HCT116 (cell line): ENCODE data around the gene BCAP31. TPM values are rescaled to one million over a fixed set of nuclear protein-coding genes. Genes with fewer than 3 reads are reported as not detected.

Experiments used
- ATAC-seq: fragments of 200-7000 bp; cut with Tn5 transposase; 2 replicates; pipeline ENCODE4 v1.9.1; 2020; ENCODE audit warnings: mild to moderate bottlenecking, moderate library complexity
- BruUV-seq: library from RNA; stranded (reverse); fragments of 400-500 nt; replicated peaks from 2 replicates; lab custom pipeline; 2021; lab: Mats Ljungman, UMichigan
- CTCF ChIA-PET: fragments of 300-600 bp; sonication (Branson Sonifier 250); formaldehyde crosslinking; loops from one replicate; lab custom pipeline; 2021; ENCODE audit warnings: antibody characterized with exemption; lab: Charles Lee
- POLR2A ChIA-PET: fragments of 300-600, 350-600 bp; sonication (Branson Sonifier 250); formaldehyde crosslinking; loops from one replicate; lab custom pipeline; 2021; ENCODE audit warnings: antibody characterized with exemption; lab: Charles Lee
- RAD21 ChIA-PET, 2 experiments: fragments of 300-600 bp; sonication (Branson Sonifier 250); formaldehyde crosslinking; loops; one replicate each; lab custom pipeline; 2023; ENCODE audit warnings: low total read pairs in 2 of 2; ENCODE audit not compliant: uncharacterized antibody in 2 of 2, unreplicated experiment in 2 of 2, low non-redundant PET in 1 of 2; lab: Charles Lee
- DNase-seq: peaks from one replicate; pipeline ENCODE4 v3.0.0-alpha.2; 2010; ENCODE audit warnings: low read depth, low spot score
- H2AFZ ChIP-seq: fragments of 200-600 bp; shearing (Covaris generic), sonication (generic); 2 replicates; pipeline ENCODE4 v1.6.1; 2017; ENCODE audit warnings: low read depth, mixed run types, mixed read lengths, antibody characterized with exemption, low read length; ENCODE audit not compliant: poor library complexity, severe bottlenecking
- H3K27ac ChIP-seq: 2 replicates; pipeline ENCODE4 v1.5.1; 2012; ENCODE audit warnings: low read depth, low read length
- H3K27me3 ChIP-seq: fragments of 200-600 bp; sonication (generic); 2 replicates; pipeline ENCODE4 v1.6.1; 2016; ENCODE audit warnings: mixed run types, low read length, mixed read lengths; ENCODE audit not compliant: insufficient read depth
- H3K36me3 ChIP-seq, 2 experiments: fragments of 200-500 bp in 1 of 2; fragments of 200-600 bp in 1 of 2; sonication (Bioruptor generic) in 1 of 2; sonication (generic) in 1 of 2; 2 replicates each; pipeline versions ENCODE4 v1.5.1 to v1.6.1; 2014 to 2016; ENCODE audit warnings: low read length in 2 of 2, inconsistent platforms in 1 of 2, mixed read lengths in 1 of 2, mixed run types in 1 of 2; ENCODE audit not compliant: insufficient read depth in 2 of 2, control insufficient read depth in 1 of 2
- H3K4me1 ChIP-seq, 2 experiments: fragments of 200-600 bp in 1 of 2; sonication (generic) in 1 of 2; 2 replicates each; pipeline versions ENCODE4 v1.5.1 to v1.6.1; 2012 to 2017; ENCODE audit warnings: low read length in 2 of 2, inconsistent platforms in 1 of 2, mild to moderate bottlenecking in 1 of 2, mixed read lengths in 1 of 2, mixed run types in 1 of 2, moderate library complexity in 1 of 2; ENCODE audit not compliant: insufficient read depth in 2 of 2, control insufficient read depth in 1 of 2
- H3K4me2 ChIP-seq: fragments of 200-600 bp; sonication (generic); 2 replicates; pipeline ENCODE4 v1.6.1; 2017; ENCODE audit warnings: mixed run types, low read length, mixed read lengths
- H3K4me3 ChIP-seq, 2 experiments: fragments of 200-600 bp in 1 of 2; sonication (generic) in 1 of 2; replicated peaks in 1 of 2; 2 replicates each; pipeline ENCODE4 v1.5.1; 2011 to 2016; ENCODE audit warnings: low read length in 2 of 2, control low read depth in 1 of 2, low read depth in 1 of 2, mild to moderate bottlenecking in 1 of 2, mixed read lengths in 1 of 2, mixed run types in 1 of 2
- H3K79me2 ChIP-seq: fragments of 200-600 bp; sonication (generic); 2 replicates; pipeline ENCODE4 v1.6.1; 2017; ENCODE audit warnings: mild to moderate bottlenecking, mixed run types, low read length, moderate library complexity, mixed read lengths; ENCODE audit not compliant: insufficient read depth
- H3K9ac ChIP-seq: fragments of 200-600 bp; sonication (generic); 2 replicates; pipeline ENCODE4 v1.6.1; 2016; ENCODE audit warnings: low read length, mixed read lengths
- H3K9me2 ChIP-seq: fragments of 200-600 bp; sonication (generic), shearing (Covaris generic); 2 replicates; pipeline ENCODE4 v1.6.1; 2017; ENCODE audit warnings: mixed run types, mild to moderate bottlenecking, moderate library complexity; ENCODE audit not compliant: insufficient read depth
- H3K9me3 ChIP-seq, 2 experiments: fragments of 200-500 bp in 1 of 2; fragments of 200-600 bp in 1 of 2; sonication (Bioruptor generic) in 1 of 2; sonication (generic) in 1 of 2; 2 replicates each; pipeline ENCODE4 v1.6.1; 2014 to 2017; ENCODE audit warnings: low read length in 2 of 2, mixed read lengths in 2 of 2, inconsistent platforms in 1 of 2, low read depth in 1 of 2, mild to moderate bottlenecking in 1 of 2, mixed run types in 1 of 2, moderate library complexity in 1 of 2; ENCODE audit not compliant: control insufficient read depth in 1 of 2, insufficient read depth in 1 of 2
- H4K20me1 ChIP-seq: fragments of 200-600 bp; sonication (generic), shearing (Covaris generic); 2 replicates; pipeline ENCODE4 v1.6.1; 2017; ENCODE audit warnings: mixed run types, mild to moderate bottlenecking, moderate library complexity; ENCODE audit not compliant: insufficient read depth
- CTCF ChIP-seq, 3 experiments: fragments of 200-600 bp in 1 of 3; sonication (generic) in 1 of 3; IDR thresholded peaks in 2 of 3; conservative IDR thresholded peaks in 1 of 3; 2 replicates each; pipeline ENCODE4 v1.5.1; 2012 to 2017; ENCODE audit warnings: low read depth in 2 of 3, low read length in 2 of 3, antibody characterized with exemption in 1 of 3, borderline replicate concordance in 1 of 3, control low read depth in 1 of 3, mild to moderate bottlenecking in 1 of 3, mixed read lengths in 1 of 3, mixed run types in 1 of 3, moderate library complexity in 1 of 3; ENCODE audit not compliant: insufficient read depth in 1 of 3
- JUND ChIP-seq: IDR thresholded peaks from 2 replicates; pipeline ENCODE4 v1.6.1; 2012
- POLR2AphosphoS5 ChIP-seq: IDR thresholded peaks from 2 replicates; pipeline ENCODE4 v1.6.1; 2011; ENCODE audit warnings: mild to moderate bottlenecking, low read depth, low read length, moderate library complexity
- REST ChIP-seq: IDR thresholded peaks from 2 replicates; pipeline ENCODE4 v1.6.1; 2012; ENCODE audit warnings: low read depth
- ZFX ChIP-seq: fragments of 450-650 bp; IDR thresholded peaks from 2 replicates; pipeline ENCODE4 v1.6.1; 2017
- intact Hi-C: fragments of 100-400 bp; cut with micrococcal nuclease; formaldehyde crosslinking; loops from 2 replicates; pipeline ENCODE4 v1.10.0; 2022
- total RNA-seq: library from RNA; stranded (reverse); gene quantifications from one replicate; pipeline ENCODE4 v1.2.1, GENCODE V29; 2021; ENCODE audit not compliant: unreplicated experiment

Gene BCAP31
- total RNA-seq, 1 experiment from 2014 or later, result 185 TPM

GRCh38 chrX:153723351-153724251 is 586 bp downstream of the BCAP31 start:
- no TSS peak for BruUV-seq
- RAD21 ChIA-PET, result no interaction called here
- Histone ChIP-seq H3K4me2 (peak overlapping the region; percentile 84), H3K27me3 (no peaks in the 10 kb centered on the region), H3K4me3 (peak overlapping the region; percentile 64 to 70), H4K20me1 (no peaks in the 10 kb centered on the region), H3K27ac (peak overlapping the region; percentile 70), H3K79me2 (peaks cover 45% of the 10 kb centered on the region), H3K4me1 (peaks cover 39 to 45% of the 10 kb centered on the region in 2 experiments), H3K9me2 (no peaks in the 10 kb centered on the region), H3K36me3 (peaks cover 17 to 18% of the 10 kb centered on the region in 2 experiments; a peak in 3 of 4 replicates), H3K9me3 (no peaks in the 10 kb centered on the region), H3K9ac (peak overlapping the region; percentile 74), H2AFZ (no peak overlapping the region)
- POLR2A ChIA-PET, result no interaction called here
- intact Hi-C loops, result no loop called here
- CTCF ChIA-PET, result no interaction called here
- ATAC-seq (peak; percentile 60), DNase-seq (no peak)
- TF ChIP-seq POLR2AphosphoS5 (peak; percentile 9; the same call in 1 of the 2 replicates), JUND (no peak), CTCF (IDR thresholded peaks at IDR 0.05 in 2 of 3, conservative IDR thresholded peaks at IDR 0.05 in 1 of 3; ENCODE audit: borderline replicate concordance in 1 of 3, insufficient read depth in 1 of 3, low read depth in 2 of 3, low read length in 2 of 3) (peak in 2 of 3 experiments; percentile 45 to 51; a peak in 4 of 6 replicates), REST (no peak), ZFX (peak; percentile 62)
